Calu3 (cell line): Measurements from ENCODE around the gene MAN2A1. TPM values are rescaled to one million over a fixed set of nuclear protein-coding genes. Genes with fewer than 3 reads are reported as not detected.
A peak's percentile ranks its signal among the peaks of the same experiment; 100 is the strongest.

ENCODE experiments used
- BruUV-seq: library from RNA; stranded (reverse); fragments of 400-500 nt; replicated peaks from 2 replicates; lab custom pipeline; 2021; lab: Mats Ljungman, UMichigan
- CTCF ChIA-PET: fragments of 300-600 bp; sonication (Branson Sonifier 250); formaldehyde crosslinking; loops from one replicate; lab custom pipeline; 2022; ENCODE audit warnings: antibody characterized with exemption; lab: Charles Lee
- DNase-seq: peaks from one replicate; pipeline ENCODE4 v3.0.0; 2022
- H3K27ac Mint-ChIP-seq: one replicate; pipeline ENCODE4 v1.8.0; 2022; ENCODE audit warnings: mixed read lengths; ENCODE audit not compliant: unreplicated experiment
- H3K27me3 Mint-ChIP-seq: one replicate; pipeline ENCODE4 v1.8.0; 2022; ENCODE audit warnings: mixed read lengths; ENCODE audit not compliant: unreplicated experiment
- H3K36me3 Mint-ChIP-seq: one replicate; pipeline ENCODE4 v1.8.0; 2022; ENCODE audit warnings: mild to moderate bottlenecking, moderate library complexity, mixed read lengths; ENCODE audit not compliant: insufficient read depth, unreplicated experiment
- H3K4me1 Mint-ChIP-seq: one replicate; pipeline ENCODE4 v1.8.0; 2022; ENCODE audit warnings: mild to moderate bottlenecking, low read depth, mixed read lengths; ENCODE audit not compliant: unreplicated experiment
- H3K4me3 Mint-ChIP-seq: one replicate; pipeline ENCODE4 v1.8.0; 2022; ENCODE audit warnings: mild to moderate bottlenecking, low read depth, moderate library complexity, mixed read lengths; ENCODE audit not compliant: unreplicated experiment
- H3K9me3 Mint-ChIP-seq: one replicate; pipeline ENCODE4 v1.8.0; 2022; ENCODE audit warnings: low read depth, mixed read lengths; ENCODE audit not compliant: unreplicated experiment
- CTCF ChIP-seq: fragments of 200-600 bp; IDR thresholded peaks from one replicate; pipeline ENCODE4 v1.8.0; 2022; ENCODE audit warnings: antibody characterized with exemption; ENCODE audit not compliant: unreplicated experiment
- intact Hi-C: fragments of 100-400 bp; cut with micrococcal nuclease; formaldehyde crosslinking; loops from one replicate; pipeline ENCODE4 v1.10.0; 2022; ENCODE audit not compliant: unreplicated experiment
- total RNA-seq: library from RNA; stranded (reverse); gene quantifications from 2 replicates; pipeline ENCODE4 v1.2.3, GENCODE V29; 2022

Gene MAN2A1
- total RNA-seq, 1 experiment from 2014 or later, result 76.3 TPM

GRCh38 chr5:109775130-109775529 lies 85.4 kb downstream of the MAN2A1 start:
- Mint-ChIP-seq H3K4me3 (no peak overlapping the region), H3K4me1 (peaks cover under 1% of the 10 kb centered on the region), H3K9me3 (no peaks in the 10 kb centered on the region), H3K27me3 (no peaks in the 10 kb centered on the region), H3K36me3 (no peaks in the 10 kb centered on the region), H3K27ac (no peak overlapping the region)
- TF ChIP-seq CTCF, result no peak
- no TSS peak for BruUV-seq
- CTCF ChIA-PET, result no interaction called here
- intact Hi-C loops, result no loop called here
- no peak for DNase-seq

GRCh38 chr5:109779036-109779735 lies 89.5 kb downstream of the MAN2A1 start:
- Mint-ChIP-seq H3K9me3 (no peaks in the 10 kb centered on the region), H3K4me3 (no peak overlapping the region), H3K36me3 (no peaks in the 10 kb centered on the region), H3K27me3 (no peaks in the 10 kb centered on the region), H3K4me1 (no peaks in the 10 kb centered on the region), H3K27ac (no peak overlapping the region)
- intact Hi-C loops, result no loop called here
- no peak for TF ChIP-seq CTCF
- CTCF ChIA-PET, result interaction anchor here (0.6 to 1.2 kb wide), 2 partner anchors 21 to 84 kb away, joined by 3 to 4 read pairs; no protein-coding TSS in a partner anchor
- no TSS peak for BruUV-seq
- DNase-seq, result peak; percentile 6

DNA sequence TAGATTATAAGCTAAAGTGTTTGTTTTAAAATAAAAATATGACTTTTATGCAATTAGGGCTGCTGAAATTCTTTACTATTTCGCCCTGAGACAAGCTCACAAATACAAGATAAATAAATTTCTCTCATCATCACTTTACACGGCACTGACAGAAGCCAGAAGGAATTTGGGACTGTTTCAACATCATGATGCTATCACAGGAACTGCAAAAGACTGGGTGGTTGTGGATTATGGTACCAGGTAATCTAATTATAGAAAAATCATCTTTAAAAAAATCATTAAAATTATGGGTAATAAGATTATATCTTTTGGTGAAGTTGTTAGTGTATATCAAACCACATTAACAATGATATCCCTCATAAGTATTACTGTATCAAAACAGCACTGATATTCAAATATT lies 95.0 kb downstream of the MAN2A1 start:
- TF ChIP-seq CTCF, result no peak
- no peaks in the 10 kb centered on the region for H3K9me3 Mint-ChIP-seq
- intact Hi-C loops, result no loop called here
- CTCF ChIA-PET, result no interaction called here
- DNase-seq, result no peak
- H3K4me1 Mint-ChIP-seq, result no peaks in the 10 kb centered on the region
- H3K27me3 Mint-ChIP-seq, result no peaks in the 10 kb centered on the region
- H3K4me3 Mint-ChIP-seq, result no peak overlapping the region
- no peak overlapping the region for H3K27ac Mint-ChIP-seq
- no peaks in the 10 kb centered on the region for H3K36me3 Mint-ChIP-seq
- BruUV-seq, result no TSS peak

DNA sequence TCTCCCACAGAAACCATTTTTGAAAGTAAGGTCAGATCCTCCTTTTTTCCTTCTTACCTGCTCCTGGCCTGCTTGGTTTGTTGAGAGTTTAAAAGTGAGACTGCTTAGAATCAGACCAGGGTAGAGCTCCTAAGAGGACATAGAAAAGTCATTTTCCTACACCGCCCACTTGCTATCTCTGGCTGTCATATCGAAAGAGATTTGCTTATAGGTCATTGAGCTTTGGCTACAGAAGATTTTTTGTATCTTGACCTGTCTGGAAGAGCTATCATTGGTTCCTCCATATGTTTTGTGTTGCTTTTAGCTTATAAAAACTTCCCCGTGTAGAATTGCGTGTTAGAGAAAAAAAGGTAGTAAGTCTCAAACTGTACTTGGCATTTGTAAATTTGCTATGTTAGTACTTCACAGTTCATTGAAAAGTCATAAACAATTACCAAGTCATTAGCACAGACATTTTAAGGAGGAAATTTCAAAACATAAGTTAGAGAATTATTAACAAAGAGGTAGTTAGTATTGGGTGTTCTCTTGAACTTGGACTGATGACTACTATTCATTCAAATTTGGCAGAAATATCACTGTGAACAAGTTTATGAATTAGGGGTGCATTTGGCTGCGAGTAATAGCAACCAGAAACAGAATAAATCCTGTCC lies 96.6 kb downstream of the MAN2A1 start:
- Mint-ChIP-seq H3K27ac (no peak overlapping the region), H3K36me3 (no peaks in the 10 kb centered on the region), H3K9me3 (no peaks in the 10 kb centered on the region), H3K4me3 (no peak overlapping the region), H3K4me1 (no peaks in the 10 kb centered on the region), H3K27me3 (no peaks in the 10 kb centered on the region)
- intact Hi-C loops, result no loop called here
- TF ChIP-seq CTCF, result no peak
- no peak for DNase-seq
- no TSS peak for BruUV-seq
- CTCF ChIA-PET, result no interaction called here
